Fibroblast of the aortic adventitia (primary cell): ENCODE results near the gene ZNF407. TPM values are rescaled to one million over a fixed set of nuclear protein-coding genes. Genes with fewer than 3 reads are reported as not detected.

Experiments
- DNase-seq: peaks from one replicate; pipeline ENCODE4 v3.0.0-alpha.2; 2010; ENCODE audit warnings: low read depth
- H3K4me3 ChIP-seq: 2 replicates; pipeline ENCODE4 v1.5.1; 2011; ENCODE audit warnings: low read depth, mild to moderate bottlenecking, control low read depth, low read length, moderate library complexity
- CTCF ChIP-seq: IDR thresholded peaks from 2 replicates; pipeline ENCODE4 v1.5.1; 2011; ENCODE audit warnings: mild to moderate bottlenecking, low read length, control low read depth, inconsistent platforms; ENCODE audit not compliant: insufficient read depth
- total RNA-seq: library from RNA; depleted of rRNA; stranded (reverse); fragments of >200 nt; gene quantifications from 2 replicates; pipeline ENCODE4 v1.2.3, GENCODE V29; 2012; ENCODE audit warnings: low replicate concordance

The ZNF407 gene
- total RNA-seq, 1 donor, result 21.7 TPM

GRCh38 chr18:74662622-74663021 lies 65.0 kb downstream of the ZNF407 start:
- TF ChIP-seq CTCF, result no peak
- no peak overlapping the region for H3K4me3 ChIP-seq
- no peak for DNase-seq

GRCh38 chr18:74665346-74665745 lies 67.7 kb downstream of the ZNF407 start:
- H3K4me3 ChIP-seq, result no peak overlapping the region
- DNase-seq, result no peak
- TF ChIP-seq CTCF, result no peak

GRCh38 chr18:74665905-74666304 lies 68.2 kb downstream of the ZNF407 start:
- H3K4me3 ChIP-seq, result no peak overlapping the region
- no peak for DNase-seq
- no peak for TF ChIP-seq CTCF

GRCh38 chr18:74669136-74669798 lies 71.6 kb downstream of the ZNF407 start:
- H3K4me3 ChIP-seq, result no peak overlapping the region
- TF ChIP-seq CTCF, result no peak
- DNase-seq, result no peak

GRCh38 chr18:74672371-74672770 lies 74.7 kb downstream of the ZNF407 start:
- TF ChIP-seq CTCF, result no peak
- no peak overlapping the region for H3K4me3 ChIP-seq
- no peak for DNase-seq

GRCh38 chr18:74674487-74674886 lies 76.8 kb downstream of the ZNF407 start:
- TF ChIP-seq CTCF, result no peak

More at GRCh38 chr18:74674487-74674886, 76.8 kb downstream of the ZNF407 start:
- DNase-seq, result no peak
- no peak overlapping the region for H3K4me3 ChIP-seq
